ENCODE data around the gene CNPY1. TPM values are rescaled to one million over a fixed set of nuclear protein-coding genes. Genes with fewer than 3 reads are reported as not detected.

The CNPY1 gene
- total RNA-seq, 5 donors from 2014 or later (not counting 1 experiment from before 2014, with no cell fraction given): not detected

DNA sequence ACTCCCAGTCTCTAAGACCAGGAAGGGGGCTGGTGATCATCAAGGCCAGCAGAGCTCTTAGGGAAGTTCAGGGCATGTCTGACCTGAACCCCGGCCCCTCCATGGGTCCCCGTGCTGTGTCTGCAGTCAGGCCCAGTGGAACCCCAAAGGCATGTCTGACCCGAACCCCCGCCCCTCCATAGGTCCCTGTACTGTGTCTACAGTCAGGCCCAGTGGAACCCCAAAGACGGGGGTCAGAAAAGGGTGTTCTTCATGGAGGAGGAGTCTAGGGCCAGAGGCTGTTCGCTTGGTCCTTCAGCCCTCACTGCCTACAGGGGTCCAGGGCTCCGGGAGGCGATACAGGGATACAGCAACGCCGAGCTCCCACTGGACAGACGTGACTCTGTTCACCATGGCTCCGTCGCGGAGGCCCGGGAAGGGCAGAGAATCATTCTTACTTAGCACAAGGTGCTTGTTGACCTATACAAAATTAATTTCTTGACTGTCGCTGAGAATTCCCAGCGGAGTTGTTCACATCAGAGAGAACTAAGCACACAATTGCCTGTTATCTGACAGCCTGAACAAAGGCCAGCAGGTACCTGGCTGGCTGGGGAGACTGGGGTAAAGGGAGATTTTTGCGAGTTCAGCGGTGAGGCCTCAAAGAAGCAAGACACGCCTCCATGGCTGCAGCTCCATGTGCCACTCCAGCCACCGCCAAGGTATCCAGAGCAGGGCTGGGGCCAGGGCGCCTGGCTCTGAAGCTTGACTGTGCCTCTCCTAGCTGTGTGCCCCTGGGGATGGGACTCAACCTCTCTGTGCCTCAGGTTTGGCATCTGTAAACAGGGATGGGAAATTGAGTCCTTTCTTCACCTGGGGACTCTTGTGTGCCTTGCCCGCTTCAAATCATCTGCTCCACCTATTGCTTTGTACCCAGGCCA lies 61.6 kb downstream of the CNPY1 start:
- H3K27me3 Mint-ChIP-seq: peaks cover 43 to 49% of the 10 kb centered on the region in 2 donors
- CTCF ChIA-PET: interaction anchor here in 1 of 2 donors (0.7 kb wide), 1 partner anchor 963 kb away, joined by 3 read pairs; no protein-coding TSS in a partner anchor
- H3K9me3 ChIP-seq: no peaks in the 10 kb centered on the region

GRCh38 chr7:155483868-155484325 lies 62.5 kb downstream of the CNPY1 start:
- no peaks in the 10 kb centered on the region for H3K36me3 Mint-ChIP-seq
- peaks cover 0 to 6% (median 0%) of the 10 kb centered on the region in 3 donors for H3K9me3 Mint-ChIP-seq

More for the DNA sequence above, 61.6 kb downstream of the CNPY1 start:
- ATAC-seq (replicated peaks in 1 of 4): no peak
- H3K4me1 Mint-ChIP-seq: peaks cover 0 to 12% (median 5%) of the 10 kb centered on the region in 3 donors
- no peak overlapping the region for H3K4me3 Mint-ChIP-seq
- no peak overlapping the region for H3K27ac ChIP-seq (ENCODE audit: low read length)
- H3K27ac Mint-ChIP-seq: no peak overlapping the region
- H3K36me3 Mint-ChIP-seq: no peaks in the 10 kb centered on the region
- POLR2A ChIA-PET: no interaction called here
- H3K4me1 ChIP-seq (ENCODE audit: control insufficient read depth in 1 of 2, extremely low read depth in 1 of 2, insufficient read depth in 2 of 2, low read length in 2 of 2): peaks cover 0 to 11% of the 10 kb centered on the region in 2 experiments
- 84% methylated on average over 23 of the region's 23 CpGs for WGBS (ENCODE audit: insufficient coverage)
- no peak for DNase-seq
- H3K27me3 ChIP-seq (replicated peaks in 1 of 2; ENCODE audit: control insufficient read depth in 2 of 2, extremely low read depth in 1 of 2, insufficient read depth in 2 of 2, low read length in 1 of 2): peaks cover 9 to 51% of the 10 kb centered on the region in 2 experiments
- H3K36me3 ChIP-seq (ENCODE audit: control insufficient read depth in 2 of 2, extremely low read depth in 1 of 2, insufficient read depth in 1 of 2, low read length in 1 of 2): no peaks in the 10 kb centered on the region
- no peak overlapping the region for H3K4me3 ChIP-seq (ENCODE audit: control insufficient read depth in 1 of 2, extremely low read depth in 1 of 2, low read length in 1 of 2)
- peaks cover 0 to 6% (median 0%) of the 10 kb centered on the region in 3 donors for H3K9me3 Mint-ChIP-seq

GRCh38 chr7:155483245-155483644 lies 63.1 kb downstream of the CNPY1 start:
- peaks cover 0 to 6% (median 0%) of the 10 kb centered on the region in 3 donors for H3K9me3 Mint-ChIP-seq
- 3% methylated on average over 5 of the region's 13 CpGs for WGBS (ENCODE audit: insufficient coverage)
- no peak overlapping the region for H3K27ac Mint-ChIP-seq
- Histone ChIP-seq H3K27ac (ENCODE audit: low read length) (no peak overlapping the region), H3K27me3 (replicated peaks in 1 of 2; ENCODE audit: control insufficient read depth in 2 of 2, extremely low read depth in 1 of 2, insufficient read depth in 2 of 2, low read length in 1 of 2) (peaks cover 7 to 49% of the 10 kb centered on the region in 2 experiments), H3K4me1 (ENCODE audit: control insufficient read depth in 1 of 2, extremely low read depth in 1 of 2, insufficient read depth in 2 of 2, low read length in 2 of 2) (peaks cover 0 to 9% of the 10 kb centered on the region in 2 experiments), H3K4me3 (ENCODE audit: control insufficient read depth in 1 of 2, extremely low read depth in 1 of 2, low read length in 1 of 2) (no peak overlapping the region), H3K36me3 (ENCODE audit: control insufficient read depth in 2 of 2, extremely low read depth in 1 of 2, insufficient read depth in 1 of 2, low read length in 1 of 2) (no peaks in the 10 kb centered on the region), H3K9me3 (no peaks in the 10 kb centered on the region)
- H3K36me3 Mint-ChIP-seq: no peaks in the 10 kb centered on the region
- H3K4me1 Mint-ChIP-seq: peaks cover 0 to 5% (median 5%) of the 10 kb centered on the region in 3 donors
- DNase-seq (no peak), ATAC-seq (replicated peaks in 1 of 4) (no peak)
- CTCF ChIA-PET: no interaction called here
- POLR2A ChIA-PET: no interaction called here
- H3K4me3 Mint-ChIP-seq: peak overlapping the region in 1 of 3 donors; percentile 18
- peaks cover 39 to 51% of the 10 kb centered on the region in 2 donors for H3K27me3 Mint-ChIP-seq

More at GRCh38 chr7:155483868-155484325, 62.5 kb downstream of the CNPY1 start:
- Histone ChIP-seq H3K27me3 (replicated peaks in 1 of 2; ENCODE audit: control insufficient read depth in 2 of 2, extremely low read depth in 1 of 2, insufficient read depth in 2 of 2, low read length in 1 of 2) (peaks cover 7 to 55% of the 10 kb centered on the region in 2 experiments), H3K4me1 (ENCODE audit: control insufficient read depth in 1 of 2, extremely low read depth in 1 of 2, insufficient read depth in 2 of 2, low read length in 2 of 2) (peaks cover 0 to 9% of the 10 kb centered on the region in 2 experiments), H3K4me3 (ENCODE audit: control insufficient read depth in 1 of 2, extremely low read depth in 1 of 2, low read length in 1 of 2) (no peak overlapping the region), H3K27ac (ENCODE audit: low read length) (no peak overlapping the region), H3K9me3 (no peaks in the 10 kb centered on the region), H3K36me3 (ENCODE audit: control insufficient read depth in 2 of 2, extremely low read depth in 1 of 2, insufficient read depth in 1 of 2, low read length in 1 of 2) (no peaks in the 10 kb centered on the region)
- DNase-seq (no peak), ATAC-seq (replicated peaks in 1 of 4) (no peak)
- Mint-ChIP-seq H3K27ac (no peak overlapping the region), H3K4me1 (peaks cover 0 to 7% (median 5%) of the 10 kb centered on the region in 3 donors), H3K27me3 (peaks cover 40 to 48% of the 10 kb centered on the region in 2 donors), H3K4me3 (no peak overlapping the region)
- CTCF ChIA-PET: interaction anchor here in 1 of 2 donors (0.7 kb wide), 1 partner anchor 964 kb away, joined by 3 read pairs; no protein-coding TSS in a partner anchor
- WGBS (ENCODE audit: insufficient coverage): 92% methylated on average over 15 of the region's 16 CpGs
- POLR2A ChIA-PET: no interaction called here

DNA sequence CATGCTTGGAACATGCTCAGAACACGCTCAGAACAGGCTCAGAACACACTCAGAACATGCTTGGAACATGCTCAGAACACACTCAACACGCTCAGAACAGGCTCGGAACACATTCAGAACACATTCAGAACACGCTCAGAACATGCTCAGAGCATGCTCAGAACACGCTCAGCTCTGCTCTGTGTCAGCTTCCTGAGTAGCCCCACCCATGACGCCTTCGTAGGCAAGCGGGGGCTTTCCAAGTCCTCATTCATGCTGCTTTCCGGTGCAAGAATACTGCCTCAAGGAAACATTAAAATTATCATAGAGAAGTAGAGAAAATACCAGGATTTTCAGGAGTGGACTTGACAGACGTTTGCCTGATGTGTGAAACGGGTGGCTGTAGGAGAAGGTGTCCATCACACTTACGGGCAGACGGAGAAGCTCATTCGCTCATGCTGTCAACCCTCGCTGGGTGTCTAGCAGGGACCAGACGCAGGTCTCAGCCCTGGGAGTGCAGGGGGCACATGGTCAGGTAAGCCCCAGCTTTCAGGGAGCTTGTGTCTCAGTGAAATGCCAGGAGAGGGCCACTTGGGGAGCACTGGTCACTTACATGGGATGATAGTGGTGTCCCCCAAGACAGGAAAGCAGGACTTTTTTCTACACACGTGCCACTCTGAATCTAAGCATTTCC lies 63.7 kb downstream of the CNPY1 start:
- peaks cover 0 to 6% (median 0%) of the 10 kb centered on the region in 3 donors for H3K9me3 Mint-ChIP-seq
- Histone ChIP-seq H3K36me3 (ENCODE audit: control insufficient read depth in 2 of 2, extremely low read depth in 1 of 2, insufficient read depth in 1 of 2, low read length in 1 of 2) (no peaks in the 10 kb centered on the region), H3K27me3 (replicated peaks in 1 of 2; ENCODE audit: control insufficient read depth in 2 of 2, extremely low read depth in 1 of 2, insufficient read depth in 2 of 2, low read length in 1 of 2) (peaks cover 7 to 43% of the 10 kb centered on the region in 2 experiments), H3K27ac (ENCODE audit: low read length) (no peak overlapping the region), H3K4me1 (ENCODE audit: control insufficient read depth in 1 of 2, extremely low read depth in 1 of 2, insufficient read depth in 2 of 2, low read length in 2 of 2) (peaks cover 0 to 9% of the 10 kb centered on the region in 2 experiments), H3K9me3 (no peaks in the 10 kb centered on the region), H3K4me3 (ENCODE audit: control insufficient read depth in 1 of 2, extremely low read depth in 1 of 2, low read length in 1 of 2) (no peak overlapping the region)
- peak overlapping the region in 1 of 3 donors; percentile 3 for H3K4me3 Mint-ChIP-seq
- no peak overlapping the region for H3K27ac Mint-ChIP-seq
- peaks cover 38 to 50% of the 10 kb centered on the region in 2 donors for H3K27me3 Mint-ChIP-seq
- H3K36me3 Mint-ChIP-seq: no peaks in the 10 kb centered on the region
- 59% methylated on average over 9 of the region's 17 CpGs for WGBS (ENCODE audit: insufficient coverage)
- peak in 11 of 35 experiments; percentile 7 to 58 (median 27) for DNase-seq
- POLR2A ChIA-PET: no interaction called here
- ATAC-seq (replicated peaks in 1 of 4): peak in 1 of 4 experiments; percentile 55
- H3K4me1 Mint-ChIP-seq: peaks cover 0 to 5% (median 5%) of the 10 kb centered on the region in 3 donors
- CTCF ChIA-PET: no interaction called here

GRCh38 chr7:155481764-155482163 lies 64.6 kb downstream of the CNPY1 start:
- H3K27ac Mint-ChIP-seq: no peak overlapping the region
- peaks cover 0 to 6% (median 0%) of the 10 kb centered on the region in 3 donors for H3K9me3 Mint-ChIP-seq
- no peak for ATAC-seq (replicated peaks in 1 of 4)
- Histone ChIP-seq H3K4me3 (ENCODE audit: control insufficient read depth in 1 of 2, extremely low read depth in 1 of 2, low read length in 1 of 2) (no peak overlapping the region), H3K27me3 (replicated peaks in 1 of 2; ENCODE audit: control insufficient read depth in 2 of 2, extremely low read depth in 1 of 2, insufficient read depth in 2 of 2, low read length in 1 of 2) (peaks cover 7 to 37% of the 10 kb centered on the region in 2 experiments), H3K27ac (ENCODE audit: low read length) (no peak overlapping the region), H3K36me3 (ENCODE audit: control insufficient read depth in 2 of 2, extremely low read depth in 1 of 2, insufficient read depth in 1 of 2, low read length in 1 of 2) (no peaks in the 10 kb centered on the region), H3K4me1 (ENCODE audit: control insufficient read depth in 1 of 2, extremely low read depth in 1 of 2, insufficient read depth in 2 of 2, low read length in 2 of 2) (peaks cover 0 to 9% of the 10 kb centered on the region in 2 experiments), H3K9me3 (no peaks in the 10 kb centered on the region)
- WGBS (ENCODE audit: insufficient coverage): 90% methylated on average over 11 of the region's 11 CpGs
- POLR2A ChIA-PET: no interaction called here
- DNase-seq: no peak
- H3K4me1 Mint-ChIP-seq: peaks cover 0 to 9% (median 5%) of the 10 kb centered on the region in 3 donors
- CTCF ChIA-PET: no interaction called here
- H3K27me3 Mint-ChIP-seq: peaks cover 38 to 52% of the 10 kb centered on the region in 2 donors
- no peaks in the 10 kb centered on the region for H3K36me3 Mint-ChIP-seq
- H3K4me3 Mint-ChIP-seq: no peak overlapping the region

GRCh38 chr7:155477476-155477875 lies 68.9 kb downstream of the CNPY1 start:
- CTCF ChIA-PET: no interaction called here
- peaks cover 0 to 7% (median 6%) of the 10 kb centered on the region in 3 donors for H3K9me3 Mint-ChIP-seq
- H3K27ac ChIP-seq (ENCODE audit: low read length): no peak overlapping the region

More at GRCh38 chr7:155477476-155477875, 68.9 kb downstream of the CNPY1 start:
- no peaks in the 10 kb centered on the region for H3K36me3 Mint-ChIP-seq
- peaks cover 60 to 71% of the 10 kb centered on the region in 2 donors for H3K27me3 Mint-ChIP-seq
- no peak overlapping the region for H3K4me3 ChIP-seq (ENCODE audit: control insufficient read depth in 1 of 2, extremely low read depth in 1 of 2, low read length in 1 of 2)
- peaks cover 0 to 5% (median 0%) of the 10 kb centered on the region in 3 donors for H3K4me1 Mint-ChIP-seq
- no peak overlapping the region for H3K27ac Mint-ChIP-seq
- H3K9me3 ChIP-seq: no peaks in the 10 kb centered on the region
- peaks cover 0 to 4% of the 10 kb centered on the region in 2 experiments for H3K4me1 ChIP-seq (ENCODE audit: control insufficient read depth in 1 of 2, extremely low read depth in 1 of 2, insufficient read depth in 2 of 2, low read length in 2 of 2)
- no CpG with 5 or more reads among the region's 4 CpGs for WGBS (ENCODE audit: insufficient coverage)
- DNase-seq (no peak), ATAC-seq (replicated peaks in 1 of 4) (no peak)
- no peaks in the 10 kb centered on the region for H3K36me3 ChIP-seq (ENCODE audit: control insufficient read depth in 2 of 2, extremely low read depth in 1 of 2, insufficient read depth in 1 of 2, low read length in 1 of 2)
- no peak overlapping the region for H3K4me3 Mint-ChIP-seq
- H3K27me3 ChIP-seq (replicated peaks in 1 of 2; ENCODE audit: control insufficient read depth in 2 of 2, extremely low read depth in 1 of 2, insufficient read depth in 2 of 2, low read length in 1 of 2): peaks cover 27 to 45% of the 10 kb centered on the region in 2 experiments
- POLR2A ChIA-PET: no interaction called here
